HG02588 (cell line): ENCODE results near the gene SPPL3.
"Not testable (repeated sequence)": the region's sequence is repeated elsewhere in the genome, so short reads cannot be mapped to it uniquely, and the experiment has no call there.

Experiments
- ATAC-seq: cut with Tn5 transposase; IDR thresholded peaks from one replicate; pipeline ENCODE4 v1.9.1; 2021; ENCODE audit warnings: mild to moderate bottlenecking, moderate library complexity; ENCODE audit not compliant: unreplicated experiment

SPPL3 gene

DNA sequence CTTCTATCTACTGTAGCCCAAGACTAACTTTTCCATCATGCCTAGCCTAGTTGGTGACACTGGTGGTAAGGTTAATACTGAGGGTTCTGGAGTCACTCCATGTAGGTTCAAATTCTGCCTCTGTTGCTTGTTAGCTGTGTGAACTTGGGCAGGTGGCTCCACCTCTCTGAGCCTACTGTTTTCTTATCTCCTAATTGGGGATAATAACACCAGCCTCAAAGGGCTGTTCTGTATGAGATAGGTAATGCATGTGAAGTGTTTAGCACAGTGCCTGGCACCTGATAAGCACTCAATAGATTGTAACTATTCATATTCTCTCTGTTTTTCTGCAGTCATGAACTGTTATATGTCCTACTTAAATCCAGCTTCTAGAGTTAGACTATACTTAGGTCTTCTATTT, 17.5 kb upstream of the SPPL3 start:
- no peak for ATAC-seq

DNA sequence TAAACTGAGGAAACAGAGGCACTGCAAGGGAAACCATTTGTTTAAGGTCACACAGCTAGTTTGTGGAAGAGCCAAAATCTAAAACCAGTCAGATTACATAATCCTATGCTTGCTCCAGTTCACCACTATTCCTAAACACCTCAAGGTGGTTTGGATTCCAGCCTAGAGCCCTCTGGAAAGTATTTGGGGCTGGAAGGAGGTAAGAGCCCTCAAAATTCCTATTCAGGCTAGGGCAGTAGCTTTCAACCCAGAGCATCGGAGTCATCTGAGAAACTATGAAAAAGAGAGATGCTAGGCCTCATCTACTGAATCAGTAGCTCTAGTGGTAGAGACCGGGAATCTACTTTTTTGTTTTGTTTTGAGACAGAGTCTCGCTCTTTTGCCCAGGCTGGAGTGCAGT, 16.0 kb upstream of the SPPL3 start:
- no peak for ATAC-seq

DNA sequence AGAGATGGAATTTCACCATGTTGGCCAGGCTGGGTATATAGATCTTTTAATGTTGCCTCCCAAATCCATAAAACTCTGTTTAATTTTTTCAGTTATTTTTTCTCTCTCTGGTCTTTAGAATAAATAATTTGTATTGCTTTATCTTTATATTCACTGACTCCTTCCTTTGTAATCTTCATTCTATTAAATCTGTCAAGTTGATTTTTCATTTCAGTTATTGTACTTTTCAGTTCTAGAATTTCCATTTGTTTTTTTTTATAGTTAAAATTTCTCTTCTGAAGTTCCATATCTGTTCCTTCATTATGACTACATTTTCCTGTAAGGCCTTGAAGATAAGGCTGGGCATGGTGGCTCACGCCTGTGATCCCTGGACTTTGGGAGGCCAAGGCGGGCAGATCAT, 13.6 kb upstream of the SPPL3 start:
- ATAC-seq: no peak

DNA sequence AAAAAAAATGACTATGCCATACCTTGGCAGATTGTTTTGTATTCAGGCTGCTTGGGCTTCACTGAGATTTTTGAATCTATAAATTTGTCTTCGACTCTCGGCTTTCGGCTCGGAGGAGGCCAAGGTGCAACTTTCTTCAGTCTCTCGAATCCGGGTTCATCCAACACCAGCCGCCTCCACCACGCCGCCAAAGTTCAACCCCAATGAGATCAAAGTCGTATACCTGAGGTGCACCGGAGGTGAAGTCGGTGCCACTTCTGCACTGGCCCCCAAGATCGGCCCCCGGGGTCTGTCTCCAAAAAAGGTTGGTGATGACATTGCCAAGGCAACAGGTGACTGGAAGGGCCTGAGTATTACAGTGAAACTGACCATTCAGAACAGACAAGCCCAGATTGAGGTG, 12.4 kb upstream of the SPPL3 start:
- ATAC-seq: no peak

DNA sequence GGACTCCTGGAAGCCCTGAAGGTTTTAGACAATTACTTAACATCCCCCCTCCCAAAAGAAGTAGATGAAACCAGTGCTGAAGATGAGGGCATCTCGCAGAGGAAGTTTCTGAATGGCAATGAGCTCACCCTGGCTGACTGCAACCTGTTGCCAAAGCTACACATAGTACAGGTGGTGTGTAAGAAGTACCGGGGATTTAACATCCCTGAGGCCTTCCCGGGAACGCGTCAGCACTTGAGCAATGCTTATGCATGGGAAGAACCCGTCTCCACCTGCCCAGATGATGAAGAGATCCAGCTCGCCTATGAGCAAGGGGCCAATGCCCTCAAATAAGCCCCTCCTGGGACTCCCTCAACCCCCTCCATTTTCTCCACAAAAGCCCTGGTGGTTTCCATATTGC, 10.6 kb upstream of the SPPL3 start:
- no peak for ATAC-seq

DNA sequence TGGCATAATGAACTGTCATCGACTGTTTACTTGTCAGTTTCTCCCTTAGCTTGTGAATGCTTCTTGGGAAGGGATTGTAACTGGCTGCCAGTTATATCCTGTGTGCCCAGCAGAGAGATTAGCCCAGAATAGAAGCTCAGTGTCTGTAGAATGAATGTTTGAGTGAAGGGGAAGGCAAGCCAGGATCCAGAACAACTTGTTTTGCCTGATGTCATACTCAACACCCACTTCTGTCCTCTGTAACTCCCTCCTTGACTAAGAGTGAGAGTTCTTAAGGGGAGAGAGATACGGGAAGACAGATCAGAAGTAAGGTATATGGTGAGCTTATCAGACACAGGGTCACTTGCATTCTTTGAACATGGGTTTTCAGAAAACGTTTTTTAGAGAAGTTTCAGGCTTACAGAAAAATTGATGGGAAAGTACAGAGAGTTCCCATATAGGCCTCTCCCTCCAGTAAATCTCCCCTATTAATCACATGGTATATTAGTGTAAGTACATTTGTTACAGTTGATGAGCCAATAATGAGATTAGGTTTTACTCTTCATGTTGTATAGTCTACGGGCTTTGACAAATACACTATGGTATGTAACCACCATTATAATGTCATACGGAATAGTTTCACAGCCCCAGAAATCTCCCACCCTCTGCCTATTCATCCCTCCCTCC, 5.6 kb upstream of the SPPL3 start:
- no peak for ATAC-seq

DNA sequence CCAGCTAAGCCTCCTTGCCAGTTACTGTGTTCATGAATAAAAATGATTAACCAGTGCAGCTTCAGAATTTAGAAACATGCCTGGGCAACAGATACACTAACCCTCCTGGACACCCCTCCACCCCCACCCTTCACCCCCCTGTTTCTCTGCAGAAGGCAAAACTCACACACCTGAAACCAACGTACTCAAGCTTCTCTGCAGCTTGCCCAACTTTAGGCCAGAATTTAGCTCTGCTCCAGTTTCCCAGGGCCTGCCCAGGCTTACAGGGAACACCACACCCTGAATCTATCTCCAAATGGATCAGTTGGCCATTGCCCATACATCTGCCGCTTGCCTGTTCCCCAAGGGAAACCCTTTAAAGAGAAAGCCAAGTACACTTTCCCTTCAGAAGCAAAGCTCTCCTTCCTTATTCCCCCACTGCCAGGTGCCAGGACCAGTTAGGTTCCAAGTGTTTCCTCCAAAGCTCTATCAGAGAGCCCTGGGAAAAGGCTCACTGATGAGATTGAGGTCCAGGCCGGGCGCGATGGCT, 1.8 kb upstream of the SPPL3 start:
- ATAC-seq: no peak

DNA sequence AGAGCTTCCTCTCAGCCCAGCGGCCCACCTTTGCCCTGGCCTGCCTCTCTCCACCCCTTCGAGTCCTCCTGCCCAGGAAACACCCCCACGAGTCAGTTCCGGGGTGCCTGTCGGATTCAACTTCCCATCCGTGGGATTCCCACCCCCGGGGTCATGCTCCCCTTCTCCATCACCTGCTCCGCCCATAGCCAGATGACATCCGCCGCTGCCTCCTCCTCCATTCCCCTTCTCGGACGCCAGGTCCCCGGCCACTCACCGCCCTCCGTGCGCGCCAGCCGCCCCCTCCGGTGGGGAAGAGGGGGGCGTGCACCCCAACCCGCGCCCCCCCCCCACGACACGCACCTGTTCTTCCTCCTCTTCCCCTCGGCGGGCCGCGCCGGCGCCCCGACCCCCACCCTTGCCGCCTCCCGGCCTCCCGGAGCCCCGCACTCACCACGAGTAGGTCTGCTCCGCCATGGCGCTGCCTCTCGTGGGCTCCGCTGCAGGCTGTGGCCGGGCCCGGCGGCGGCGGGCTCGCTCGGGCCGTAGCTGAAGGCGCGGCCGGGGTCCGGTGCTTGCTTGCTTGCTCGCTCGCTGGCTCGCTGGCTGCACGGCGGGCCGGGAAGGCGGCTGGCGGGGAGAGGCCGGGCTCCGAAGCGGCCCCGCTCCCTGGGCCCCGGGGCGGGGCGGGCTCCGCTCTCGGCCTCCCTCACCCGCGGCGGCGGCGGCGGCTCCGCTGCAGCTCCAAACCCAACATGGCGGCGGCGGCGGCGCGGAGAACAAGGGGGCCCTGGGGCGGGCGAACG, 554 bp downstream of the SPPL3 start:
- peak; percentile 41 for ATAC-seq

DNA sequence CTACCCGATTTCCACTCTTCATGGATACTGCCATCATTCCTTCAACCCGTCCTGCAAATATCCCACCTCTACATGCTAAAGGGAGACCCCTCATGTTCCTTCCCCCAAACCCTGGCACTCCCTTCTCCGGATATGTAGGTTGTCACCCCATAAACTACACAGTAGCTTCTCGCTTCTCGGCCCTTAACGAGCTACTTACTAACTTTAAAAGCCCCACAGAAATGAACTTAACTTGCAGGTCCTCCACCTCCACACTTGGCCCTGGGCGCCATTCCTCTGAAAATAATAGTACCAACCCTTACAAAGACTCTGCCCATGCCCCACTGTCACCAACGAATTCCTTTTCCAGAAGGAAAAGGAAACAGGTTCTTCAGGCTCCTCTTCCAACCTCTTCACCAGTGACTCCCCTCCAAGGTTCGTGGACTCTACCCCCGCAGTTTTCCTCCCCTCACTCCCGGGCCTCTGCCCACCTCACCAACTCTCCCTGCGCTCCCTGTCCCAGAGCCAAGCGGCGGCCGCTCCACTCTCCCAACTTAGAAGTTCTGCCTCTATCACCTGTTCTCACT, 1.2 kb downstream of the SPPL3 start:
- no peak for ATAC-seq

DNA sequence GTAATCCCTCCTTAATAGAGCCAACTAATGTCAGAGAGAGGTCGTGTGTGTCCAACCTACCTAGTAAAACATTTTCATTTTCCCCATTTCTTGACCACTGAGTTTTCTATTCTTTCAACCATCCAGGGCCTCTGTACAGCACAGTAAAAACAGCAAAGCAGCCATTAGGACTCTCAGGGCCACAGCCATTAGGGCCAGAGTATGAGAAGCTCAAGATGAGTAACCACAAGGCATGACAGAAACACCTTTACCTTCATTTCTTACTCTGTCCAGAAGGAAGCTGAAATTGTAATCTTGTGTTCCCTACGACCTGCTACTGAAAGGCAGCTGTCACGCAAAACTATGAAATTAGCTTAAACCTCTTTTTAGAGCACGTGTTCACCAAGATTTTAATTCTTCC, 2.3 kb downstream of the SPPL3 start:
- no peak for ATAC-seq

DNA sequence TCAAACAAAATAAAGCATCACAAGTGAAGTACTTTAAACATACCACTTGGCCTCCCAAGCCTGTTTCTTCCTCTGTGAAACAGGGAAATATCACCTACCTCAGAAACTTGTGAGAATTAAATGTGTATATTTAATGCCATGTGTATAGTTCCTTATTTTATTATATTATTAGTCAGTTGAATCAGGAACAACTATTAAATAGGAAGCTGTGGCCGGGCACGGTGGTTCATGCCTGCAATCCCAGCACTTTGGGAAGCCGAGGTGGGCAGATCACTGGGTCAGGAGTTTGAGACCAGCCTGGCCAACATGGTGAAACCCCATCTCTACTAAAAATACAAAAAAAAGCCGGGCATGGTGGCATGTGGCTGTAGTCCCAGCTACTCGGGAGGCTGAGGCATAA, 3.1 kb downstream of the SPPL3 start:
- not testable (repeated sequence) for ATAC-seq

DNA sequence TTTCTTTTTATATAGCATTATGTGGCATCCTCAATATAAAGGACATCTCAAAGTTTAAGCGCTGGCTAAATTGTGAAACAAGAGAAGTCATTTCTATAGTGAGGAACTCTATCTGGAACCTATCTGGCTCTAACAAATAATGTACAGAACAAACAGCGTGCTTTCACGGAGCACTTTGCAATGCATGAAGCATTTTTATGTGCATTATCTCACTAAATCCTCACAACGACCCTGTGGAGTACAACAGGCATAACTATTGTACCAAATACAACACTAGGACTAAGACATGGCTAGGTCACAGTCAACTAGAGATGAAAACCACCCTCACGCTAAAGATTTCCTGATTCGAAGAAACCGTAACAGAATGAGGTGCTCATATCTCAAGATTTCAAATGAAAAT, 8.6 kb downstream of the SPPL3 start:
- no peak for ATAC-seq

DNA sequence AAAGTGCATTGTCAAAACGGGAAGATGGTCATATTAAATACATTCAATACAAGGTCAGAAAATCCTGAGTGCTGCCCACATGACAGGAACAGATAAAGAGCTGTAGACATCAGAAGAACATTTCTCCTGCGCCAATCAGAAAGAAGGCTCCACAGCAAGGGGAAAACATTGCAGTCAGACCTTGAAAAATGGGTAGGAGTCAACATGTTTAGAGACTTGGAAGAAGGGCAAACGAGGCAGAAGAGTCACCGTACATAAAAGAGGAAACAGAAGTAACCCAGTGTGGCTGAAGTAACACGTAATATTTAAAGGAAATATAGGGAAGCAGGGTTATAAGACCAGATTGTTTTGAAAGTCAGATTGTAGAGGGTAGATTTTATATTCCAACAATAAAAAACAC, 11.9 kb downstream of the SPPL3 start:
- ATAC-seq: no peak

DNA sequence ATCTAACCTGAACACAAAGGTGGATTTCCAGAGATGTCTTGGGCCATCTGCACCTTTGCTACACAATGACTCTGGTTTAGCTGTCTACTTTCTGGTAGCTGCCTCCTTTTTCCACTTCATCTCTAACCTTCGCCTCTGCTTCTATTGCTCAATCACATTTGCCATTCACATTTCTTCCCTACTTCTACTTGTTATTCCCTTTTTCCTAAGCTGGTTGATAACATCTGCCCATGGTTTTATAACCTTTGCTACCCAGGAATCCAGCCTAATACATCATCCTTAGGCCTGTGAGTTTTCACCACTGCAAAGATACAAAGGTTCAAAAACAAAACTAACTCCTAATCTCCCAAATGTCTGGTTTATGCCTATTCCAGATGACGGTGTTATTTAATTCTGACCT, 13.2 kb downstream of the SPPL3 start:
- ATAC-seq: no peak

DNA sequence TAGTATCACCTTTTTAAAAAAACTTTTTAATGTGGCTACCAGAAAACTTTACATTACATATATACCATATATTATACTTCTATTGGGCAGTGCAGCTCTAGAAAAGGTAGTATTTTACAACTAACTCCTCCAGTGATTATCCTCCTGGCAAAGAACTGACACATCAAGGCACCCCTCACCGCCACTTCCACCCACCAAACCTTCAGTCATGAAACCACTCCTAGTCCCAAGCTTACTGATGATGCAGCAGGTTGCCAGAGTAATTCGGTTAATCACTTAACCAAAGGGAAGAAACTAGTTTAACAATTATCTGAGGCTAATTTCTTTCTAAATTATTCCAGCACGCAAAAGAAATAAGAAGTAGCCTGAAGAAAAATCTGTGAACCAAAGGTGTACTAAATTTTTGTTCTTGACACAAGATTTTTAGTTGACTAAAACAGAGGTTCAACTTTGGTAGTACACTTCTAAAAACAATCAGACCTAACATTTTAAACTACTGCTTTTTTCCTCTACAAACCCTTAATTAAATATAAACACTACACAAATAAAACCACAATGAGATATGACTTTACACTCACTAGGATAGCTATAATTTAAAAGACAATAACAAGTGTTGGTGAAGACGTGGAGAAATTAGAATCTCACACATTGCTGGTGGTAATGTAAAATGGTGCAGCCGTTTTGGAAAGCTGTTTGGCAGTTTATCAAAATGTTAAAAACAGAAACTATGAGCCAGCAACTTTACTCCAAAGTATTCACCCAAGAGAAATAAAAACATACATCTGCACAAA, 16.7 kb downstream of the SPPL3 start:
- ATAC-seq: no peak

DNA sequence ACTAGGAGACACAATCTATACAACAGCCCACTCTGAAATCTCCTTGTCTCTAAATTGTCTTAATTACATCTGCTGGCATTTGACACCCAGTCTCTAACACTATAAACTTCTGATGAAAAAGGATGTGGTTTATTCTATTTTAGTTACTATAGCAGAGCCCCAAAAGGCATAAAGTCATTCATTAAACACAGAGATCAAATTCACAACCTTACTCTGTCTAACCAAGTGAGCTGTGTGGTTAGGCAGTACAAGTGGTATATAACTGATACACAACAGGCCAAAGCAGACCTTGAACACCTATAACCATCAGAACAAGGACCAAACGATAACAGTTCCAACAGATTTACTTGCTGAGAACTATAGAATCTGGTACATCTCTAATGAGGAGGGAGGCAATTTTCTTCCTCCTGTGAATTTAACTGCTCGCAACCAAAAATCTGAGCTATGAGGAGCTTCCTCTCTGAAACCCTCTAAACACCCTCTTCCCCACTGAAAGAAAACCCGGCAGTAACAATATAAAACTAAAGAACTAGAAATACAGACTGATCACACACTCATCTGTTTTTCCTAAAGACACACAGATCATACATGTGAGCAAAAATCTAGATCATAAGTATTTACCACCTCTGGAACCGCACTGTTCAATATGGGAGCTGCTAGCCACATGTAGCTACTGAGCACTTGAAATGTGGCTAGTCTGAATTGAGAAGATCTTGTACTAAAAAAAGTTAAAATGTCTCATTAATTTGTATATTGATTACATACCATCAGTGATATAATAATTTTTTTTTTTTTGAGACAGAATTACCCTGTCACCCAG, 17.7 kb downstream of the SPPL3 start:
- peak; percentile 62 for ATAC-seq

DNA sequence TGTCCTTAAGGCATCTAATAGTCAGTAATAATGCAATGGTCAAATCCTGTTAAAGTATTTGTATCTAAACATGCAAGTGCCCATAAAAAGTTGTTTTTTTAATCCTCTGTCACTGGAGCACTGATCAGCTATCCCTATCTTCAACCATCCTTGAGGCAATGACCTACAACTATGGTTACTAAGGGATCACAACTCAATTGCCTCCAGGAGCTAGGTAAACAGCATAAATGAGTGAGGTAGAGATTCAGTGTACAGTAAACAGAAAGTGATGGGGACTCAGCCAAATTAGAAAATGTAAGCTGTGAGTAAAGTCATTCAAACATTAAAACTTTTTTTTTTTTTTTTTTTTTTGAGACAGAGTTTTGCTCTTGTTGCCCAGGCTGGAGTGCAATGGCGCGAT, 18.6 kb downstream of the SPPL3 start:
- no peak for ATAC-seq

DNA sequence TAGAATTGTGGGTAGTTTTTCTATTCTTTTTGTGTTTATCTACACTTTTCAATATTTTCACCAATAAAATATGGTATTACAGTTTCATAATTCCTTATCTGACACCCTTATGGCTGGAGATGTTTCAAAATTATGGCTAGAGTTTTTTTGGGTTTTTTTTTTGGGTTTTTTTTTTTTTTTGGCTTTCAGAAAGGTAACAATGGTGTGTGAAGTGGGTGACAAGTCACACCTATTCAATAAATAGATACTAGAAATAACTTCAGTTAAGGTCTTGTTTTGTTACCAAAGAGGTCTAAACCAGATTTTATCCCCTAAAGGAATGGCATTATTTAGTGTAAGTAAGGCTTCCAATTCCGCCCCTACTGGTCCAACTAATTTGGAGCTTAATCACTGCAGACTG, 19.5 kb downstream of the SPPL3 start:
- ATAC-seq: no peak

DNA sequence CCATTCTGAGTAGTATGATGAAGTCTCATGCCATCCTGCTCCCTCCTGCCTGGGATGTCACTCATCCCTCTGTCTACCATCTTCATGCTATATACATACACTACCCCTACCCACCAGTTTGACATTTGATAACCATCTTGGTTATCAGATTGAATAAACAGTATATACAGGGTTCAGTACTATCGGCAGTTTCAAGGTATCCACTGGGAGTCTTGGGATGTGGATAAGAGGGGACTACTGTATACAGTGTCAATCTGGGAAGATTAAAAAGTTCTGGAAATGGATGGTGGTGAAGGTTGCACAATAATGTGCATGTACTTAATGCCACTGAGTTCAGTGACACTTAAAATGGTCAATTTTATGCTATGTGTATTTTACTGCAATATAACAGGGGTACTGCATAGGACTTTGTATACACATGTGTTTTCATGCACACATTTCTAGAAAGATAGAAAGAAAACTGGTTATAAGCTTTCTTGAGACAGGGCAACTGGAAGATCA, 22.1 kb downstream of the SPPL3 start:
- ATAC-seq: no peak

DNA sequence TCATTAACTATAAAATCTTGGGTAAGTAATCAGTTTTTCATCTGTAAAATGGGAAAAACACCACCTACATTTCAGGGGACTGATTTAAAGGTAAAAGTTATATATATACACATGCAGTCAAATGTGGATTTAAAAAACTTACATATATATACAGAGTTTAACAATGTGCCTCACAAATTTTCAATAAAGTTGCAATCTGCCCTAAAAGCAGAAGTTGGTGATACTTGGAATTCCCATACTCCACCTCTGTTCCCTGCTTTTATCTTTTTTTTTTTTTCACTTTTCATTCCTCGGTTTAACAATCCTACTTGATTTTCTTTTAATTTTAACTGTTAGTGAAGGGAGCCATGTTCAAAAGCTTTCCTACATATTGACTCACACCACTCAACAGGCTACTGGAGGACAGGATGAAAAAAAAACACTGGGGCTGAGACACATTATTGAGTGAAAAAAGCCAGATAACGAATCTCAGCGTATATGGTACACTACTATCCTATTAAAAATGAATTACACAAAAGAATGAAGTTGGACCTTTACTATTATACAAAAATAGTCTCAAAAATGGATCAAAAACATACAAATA, 24.3 kb downstream of the SPPL3 start:
- ATAC-seq: no peak
